ENCODE measurements around the gene MRAP2.
"Not testable (repeated sequence)": the region's sequence is repeated elsewhere in the genome, so short reads cannot be mapped to it uniquely, and the experiment has no call there.

The MRAP2 gene

DNA sequence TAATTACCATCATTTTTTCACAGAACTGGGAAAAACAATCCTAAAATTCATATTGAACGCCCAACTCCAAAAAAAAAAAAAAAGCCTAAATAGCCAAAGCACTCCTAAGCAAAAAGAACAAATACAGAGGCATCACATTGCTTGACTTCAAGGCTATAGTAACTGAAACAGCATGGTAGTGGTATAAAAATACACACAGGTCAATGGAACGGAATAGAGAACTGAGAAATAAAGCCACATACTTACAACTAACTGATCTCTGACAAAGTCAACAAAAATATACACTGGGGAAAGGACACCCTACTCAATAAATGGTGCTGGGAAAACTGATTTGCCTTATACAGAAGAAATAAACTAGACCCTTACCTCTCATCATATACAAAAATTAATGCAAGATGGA, 89.6 kb downstream of the MRAP2 start:
- in situ Hi-C loops (cut with HindIII; ENCODE audit: low sequenced_read_pairs): no loop called here

DNA sequence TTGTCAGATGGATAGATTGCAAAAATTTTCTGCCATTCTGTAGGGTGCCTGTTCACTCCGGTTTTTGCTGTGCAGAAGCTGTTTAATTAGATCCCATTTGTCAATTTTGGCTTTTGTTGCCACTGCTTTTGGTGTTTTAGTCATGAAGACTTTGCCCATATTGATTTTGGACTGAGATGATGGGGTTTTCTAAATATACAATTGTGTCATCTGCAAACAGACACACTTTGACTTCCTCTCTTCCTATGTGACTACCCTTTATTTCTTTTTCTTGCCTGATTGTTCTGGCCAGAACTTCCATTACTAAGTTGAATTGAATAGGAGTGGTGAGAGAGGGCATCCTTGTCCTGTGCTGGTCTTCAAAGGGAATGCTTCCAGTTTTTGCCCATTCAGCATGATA, 96.0 kb downstream of the MRAP2 start:
- in situ Hi-C loops (cut with HindIII; ENCODE audit: low sequenced_read_pairs): not testable (repeated sequence)

DNA sequence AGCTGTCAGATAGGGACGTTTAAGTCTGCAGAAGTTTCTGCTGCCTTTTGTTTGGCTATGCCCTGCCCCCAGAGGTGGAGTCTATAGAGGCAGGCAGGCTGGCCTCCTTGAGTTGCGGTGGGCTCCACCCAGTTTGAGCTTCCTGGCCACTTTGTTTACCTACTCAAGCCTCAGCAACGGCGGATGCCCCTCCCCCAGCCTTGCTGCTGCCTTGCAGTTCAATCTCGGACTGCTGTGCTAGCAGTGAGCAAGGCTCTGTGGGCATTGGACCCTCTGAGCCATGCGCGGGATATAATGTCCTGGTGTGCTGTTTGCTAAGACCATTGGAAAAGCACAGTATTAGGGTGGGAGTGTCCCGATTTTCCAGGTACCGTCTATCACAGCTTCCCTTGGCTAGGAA, 99.8 kb downstream of the MRAP2 start:
- in situ Hi-C loops (cut with HindIII; ENCODE audit: low sequenced_read_pairs): not testable (repeated sequence)

DNA sequence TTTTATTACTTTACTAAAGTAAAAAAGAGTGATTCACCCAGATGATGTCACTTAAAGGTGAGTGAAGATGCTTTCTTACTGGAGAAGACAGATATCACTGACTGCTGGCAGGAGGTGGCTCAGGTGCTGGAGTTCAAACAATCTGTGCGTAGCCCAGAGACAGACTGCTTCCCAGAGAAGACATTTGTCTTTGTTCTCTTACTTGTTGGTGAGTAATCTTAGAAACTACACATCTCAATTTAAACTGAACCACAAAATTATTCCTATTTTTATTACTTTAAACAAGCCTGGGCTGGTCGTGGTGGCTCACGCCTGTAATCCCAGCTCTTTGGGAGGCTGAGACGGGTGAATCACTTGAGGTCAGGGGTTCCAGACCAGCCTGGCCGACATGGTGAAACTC, 101.7 kb downstream of the MRAP2 start:
- in situ Hi-C loops (cut with HindIII; ENCODE audit: low sequenced_read_pairs): no loop called here

DNA sequence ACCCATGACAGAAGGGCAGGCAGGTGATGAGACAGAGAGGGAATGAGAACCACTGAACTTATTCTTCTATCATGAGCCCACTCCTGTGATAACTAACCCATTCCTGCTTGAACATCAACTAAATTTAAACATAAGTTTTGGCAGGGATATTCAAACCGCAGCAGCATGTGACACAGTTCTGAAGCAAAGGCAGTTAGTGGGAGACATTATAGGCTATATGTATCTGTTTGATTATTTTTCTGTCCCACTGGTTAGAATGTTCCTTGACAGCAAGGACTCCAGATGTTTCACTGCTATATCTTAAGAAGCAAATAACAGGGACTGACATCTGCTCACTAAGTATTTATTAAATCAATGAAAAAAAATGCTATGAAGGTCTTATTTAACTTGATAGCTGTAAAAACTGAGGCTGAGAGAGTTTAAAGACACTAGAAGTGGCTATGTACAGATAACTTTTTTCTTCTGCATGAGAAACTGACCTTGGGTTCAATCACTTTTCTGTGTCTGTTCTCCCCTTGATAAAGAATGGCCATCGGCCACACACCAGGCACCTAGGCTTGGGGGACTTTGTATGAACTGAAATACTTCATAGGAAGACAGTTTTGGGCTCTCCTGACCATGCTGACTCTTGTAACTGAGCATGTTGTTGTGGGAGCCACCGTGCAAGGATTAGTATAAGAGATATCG, 102.9 kb downstream of the MRAP2 start:
- in situ Hi-C loops (cut with HindIII; ENCODE audit: low sequenced_read_pairs): no loop called here

DNA sequence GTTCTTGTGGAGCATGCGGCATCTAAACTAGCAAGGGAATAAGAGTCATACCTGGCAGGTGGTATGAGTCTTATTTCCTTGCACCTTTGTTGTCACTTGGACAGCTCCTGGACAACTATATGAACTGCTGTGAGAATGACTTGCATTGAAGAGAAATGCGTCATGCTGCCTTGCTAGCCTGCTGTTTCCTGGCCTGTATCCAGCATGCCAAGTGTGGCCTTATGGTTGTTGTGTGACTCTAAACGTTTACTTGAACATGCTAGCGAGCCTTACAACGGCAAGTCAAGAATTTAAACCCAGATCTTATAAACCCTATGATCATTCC, 103.4 kb downstream of the MRAP2 start:
- in situ Hi-C loops (cut with HindIII; ENCODE audit: low sequenced_read_pairs): no loop called here

DNA sequence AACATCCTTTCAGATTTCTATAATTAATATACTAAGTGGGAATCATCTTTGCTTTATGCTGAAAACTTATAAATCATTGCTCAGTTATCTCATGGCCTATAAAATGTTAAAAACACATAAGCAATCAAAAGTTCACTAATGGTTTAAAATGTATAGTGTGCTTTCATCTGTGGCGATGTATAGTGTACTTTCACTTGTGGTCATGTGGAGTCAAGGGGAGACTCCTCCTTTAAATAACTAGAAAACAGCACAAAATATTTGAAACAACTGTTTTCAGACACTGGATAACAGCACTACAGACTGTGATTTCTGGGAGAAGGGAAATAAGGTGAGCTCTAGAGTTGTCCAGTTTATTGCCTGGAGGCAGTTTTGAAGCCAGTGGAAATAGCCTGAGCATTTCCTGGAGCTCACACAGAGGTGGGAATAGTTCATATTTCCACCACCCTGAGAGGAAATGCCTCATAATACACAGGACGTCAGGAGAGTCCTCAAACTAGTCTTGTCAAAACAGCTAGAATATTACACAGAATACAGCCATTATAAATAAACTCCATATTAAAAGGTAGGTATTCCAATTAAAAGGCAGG, 104.5 kb downstream of the MRAP2 start:
- in situ Hi-C loops (cut with HindIII; ENCODE audit: low sequenced_read_pairs): no loop called here

DNA sequence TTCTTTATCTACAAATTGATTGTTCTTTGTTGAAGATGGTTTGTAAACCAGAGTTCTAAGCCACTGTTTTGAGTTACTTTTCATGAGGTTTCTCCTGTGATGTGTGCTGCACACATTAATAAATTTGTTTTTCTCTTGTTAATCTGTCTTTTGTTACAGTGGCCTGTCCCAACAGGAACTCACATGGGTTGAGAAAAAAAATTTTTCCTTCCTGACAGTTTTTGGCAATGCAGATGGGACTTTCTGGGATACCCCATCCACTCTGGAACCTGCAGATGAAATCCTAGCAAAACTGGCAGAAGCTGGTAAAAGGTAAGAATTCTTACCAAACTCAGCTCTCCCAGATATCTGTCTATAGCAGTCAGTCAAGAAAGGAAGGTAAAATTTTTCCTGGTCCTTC, 105.7 kb downstream of the MRAP2 start:
- in situ Hi-C loops (cut with HindIII; ENCODE audit: low sequenced_read_pairs): no loop called here
